ENCODE results near the gene FGF5. TPM values are rescaled to one million over a fixed set of nuclear protein-coding genes. Genes with fewer than 3 reads are reported as not detected.
A peak's percentile ranks its signal among the peaks of the same experiment; 100 is the strongest.

FGF5 gene
- total RNA-seq, 4 donors from 2014 or later = 0.15 TPM; not detected in 3

DNA sequence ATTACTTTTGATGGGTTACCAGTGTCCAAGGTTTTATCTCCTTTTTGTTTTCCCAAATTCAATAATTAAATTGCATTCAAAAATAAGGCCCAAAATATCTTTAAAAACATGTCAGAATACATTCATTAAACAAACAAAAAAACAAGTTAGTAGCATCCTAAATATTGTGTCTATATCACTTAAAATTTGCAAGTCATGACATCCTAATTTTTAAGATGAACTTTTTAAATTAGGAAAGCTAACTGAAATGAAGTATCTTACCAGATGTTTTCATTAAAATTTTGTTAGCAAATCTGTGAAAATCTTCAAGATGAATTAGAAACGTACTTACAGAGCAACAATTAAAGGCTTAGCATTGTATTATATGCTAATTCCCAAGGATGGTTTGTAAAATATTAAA is 68.1 kb downstream of the FGF5 start:
- no peak for TF ChIP-seq POLR2A (IDR thresholded peaks at IDR 0.05)
- no peak for TF ChIP-seq CTCF (IDR thresholded peaks at IDR 0.05)
- intact Hi-C loops (cut with DNase I; ENCODE audit: low total_unique reads) = no loop called here
- Histone ChIP-seq H3K4me3 (no peak overlapping the region), H3K36me3 (no peaks in the 10 kb centered on the region), H3K4me1 (no peaks in the 10 kb centered on the region), H3K9me3 (no peaks in the 10 kb centered on the region), H3K27me3 (peaks cover 0 to 18% of the 10 kb centered on the region in 2 donors), H3K27ac (no peak overlapping the region)
- no peak for DNase-seq

GRCh38 chr4:80335226-80335553 is 68.7 kb downstream of the FGF5 start:
- Histone ChIP-seq H3K27ac (no peak overlapping the region), H3K27me3 (peaks cover 0 to 18% of the 10 kb centered on the region in 2 donors), H3K9me3 (no peaks in the 10 kb centered on the region), H3K4me3 (peak overlapping the region; percentile 28 to 37), H3K4me1 (no peaks in the 10 kb centered on the region), H3K36me3 (no peaks in the 10 kb centered on the region)
- DNase-seq = no peak
- intact Hi-C loops (cut with DNase I; ENCODE audit: low total_unique reads) = no loop called here
- TF ChIP-seq CTCF (IDR thresholded peaks at IDR 0.05) (no peak), POLR2A (IDR thresholded peaks at IDR 0.05) (no peak)

DNA sequence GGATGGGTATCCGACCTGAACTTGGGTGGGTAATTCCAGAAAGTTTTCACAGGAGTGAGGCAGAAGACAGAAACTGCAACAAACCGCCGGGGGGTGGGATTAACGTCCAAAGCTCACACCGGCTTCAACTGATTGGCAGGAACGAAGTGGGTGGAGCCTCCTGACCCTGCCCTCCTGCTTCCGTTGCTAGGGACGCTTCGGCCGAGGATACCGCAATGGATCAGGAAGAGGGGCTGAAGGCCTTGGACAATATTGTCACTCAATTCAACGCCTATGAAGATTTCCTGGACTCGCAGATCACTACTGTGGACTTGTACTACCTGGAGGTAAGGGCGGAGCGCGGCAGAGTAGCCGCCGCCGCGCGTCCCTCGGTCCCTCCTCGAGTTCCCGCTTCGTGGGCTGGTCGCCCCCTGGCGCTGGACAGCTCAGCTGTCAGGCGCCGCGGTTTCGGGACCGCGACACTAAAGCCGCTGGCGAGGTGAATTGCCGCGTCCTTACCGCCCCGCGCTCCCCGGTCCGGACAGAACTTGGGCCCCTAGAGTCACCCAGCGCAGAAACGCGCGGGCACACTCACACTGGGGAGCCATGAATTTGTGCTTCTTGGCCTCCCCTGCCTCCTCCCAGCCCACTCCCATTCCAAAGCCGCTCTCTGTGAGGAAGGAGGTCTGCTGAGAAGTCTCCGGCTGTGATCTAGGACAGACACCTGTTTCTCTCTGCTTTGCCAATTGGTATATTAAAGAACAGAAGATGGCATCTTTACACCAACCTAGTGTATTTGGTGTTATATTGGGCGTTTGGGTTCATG is 69.3 kb downstream of the FGF5 start, which contains the start of gene CFAP299:
Gene CFAP299, plus strand, starts transcription at position 177 of the 805 bp plus-strand sequence.
- intact Hi-C loops (cut with DNase I; ENCODE audit: low total_unique reads) = no loop called here
- no peaks in the 10 kb centered on the region for H3K36me3 ChIP-seq
- peak within 1 kb of the TSS; percentile 28 to 37 for H3K4me3 ChIP-seq
- H3K27me3 ChIP-seq = peaks cover 0 to 18% of the 10 kb centered on the region in 2 donors
- H3K27ac ChIP-seq = no peak within 1 kb of the TSS
- DNase-seq = peak; percentile 60 to 68
- H3K9me3 ChIP-seq = no peaks in the 10 kb centered on the region
- H3K4me1 ChIP-seq = no peaks in the 10 kb centered on the region
- TF ChIP-seq CTCF (IDR thresholded peaks at IDR 0.05) = peak in 2 of 4 experiments; percentile 34 to 39
- TF ChIP-seq POLR2A (IDR thresholded peaks at IDR 0.05) = no peak

DNA sequence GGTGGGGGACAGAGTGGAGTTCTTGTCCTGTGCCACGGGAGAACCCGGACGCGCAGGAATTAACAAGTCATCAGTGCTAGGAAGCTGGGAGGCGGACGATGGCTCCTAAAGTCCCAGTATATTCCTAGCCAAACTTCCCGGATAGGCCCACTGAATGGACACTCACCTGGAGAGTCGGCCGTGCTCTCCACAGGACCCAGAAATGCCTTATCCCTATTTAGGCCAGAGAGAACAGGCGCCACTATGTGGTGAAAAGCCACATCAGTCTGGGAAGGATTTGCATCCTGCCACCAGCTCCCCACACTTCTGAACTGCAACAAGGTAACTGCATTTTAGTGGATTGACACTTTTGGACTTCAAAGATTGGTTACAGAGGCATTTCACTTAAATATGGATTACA is 70.1 kb downstream of the FGF5 start:
- Histone ChIP-seq H3K36me3 (no peaks in the 10 kb centered on the region), H3K4me1 (no peaks in the 10 kb centered on the region), H3K27ac (no peak overlapping the region), H3K9me3 (no peaks in the 10 kb centered on the region), H3K27me3 (peaks cover 0 to 18% of the 10 kb centered on the region in 2 donors), H3K4me3 (peak overlapping the region in 1 of 2 donors; percentile 37)
- DNase-seq = no peak
- TF ChIP-seq POLR2A (IDR thresholded peaks at IDR 0.05) (no peak), CTCF (IDR thresholded peaks at IDR 0.05) (peak in 1 of 4 experiments; percentile 10)
- intact Hi-C loops (cut with DNase I; ENCODE audit: low total_unique reads) = no loop called here

GRCh38 chr4:80340036-80340435 is 73.6 kb downstream of the FGF5 start:
- peaks cover 0 to 7% of the 10 kb centered on the region in 2 donors for H3K27me3 ChIP-seq
- H3K36me3 ChIP-seq = no peaks in the 10 kb centered on the region
- H3K4me3 ChIP-seq = no peak overlapping the region
- TF ChIP-seq POLR2A (IDR thresholded peaks at IDR 0.05) = no peak
- no peak for TF ChIP-seq CTCF (IDR thresholded peaks at IDR 0.05)
- no peak overlapping the region for H3K27ac ChIP-seq
- DNase-seq = no peak
- H3K4me1 ChIP-seq = no peaks in the 10 kb centered on the region
- intact Hi-C loops (cut with DNase I; ENCODE audit: low total_unique reads) = no loop called here
- H3K9me3 ChIP-seq = no peaks in the 10 kb centered on the region
